ENCODE data around the gene ABTB1.

The ABTB1 gene

DNA sequence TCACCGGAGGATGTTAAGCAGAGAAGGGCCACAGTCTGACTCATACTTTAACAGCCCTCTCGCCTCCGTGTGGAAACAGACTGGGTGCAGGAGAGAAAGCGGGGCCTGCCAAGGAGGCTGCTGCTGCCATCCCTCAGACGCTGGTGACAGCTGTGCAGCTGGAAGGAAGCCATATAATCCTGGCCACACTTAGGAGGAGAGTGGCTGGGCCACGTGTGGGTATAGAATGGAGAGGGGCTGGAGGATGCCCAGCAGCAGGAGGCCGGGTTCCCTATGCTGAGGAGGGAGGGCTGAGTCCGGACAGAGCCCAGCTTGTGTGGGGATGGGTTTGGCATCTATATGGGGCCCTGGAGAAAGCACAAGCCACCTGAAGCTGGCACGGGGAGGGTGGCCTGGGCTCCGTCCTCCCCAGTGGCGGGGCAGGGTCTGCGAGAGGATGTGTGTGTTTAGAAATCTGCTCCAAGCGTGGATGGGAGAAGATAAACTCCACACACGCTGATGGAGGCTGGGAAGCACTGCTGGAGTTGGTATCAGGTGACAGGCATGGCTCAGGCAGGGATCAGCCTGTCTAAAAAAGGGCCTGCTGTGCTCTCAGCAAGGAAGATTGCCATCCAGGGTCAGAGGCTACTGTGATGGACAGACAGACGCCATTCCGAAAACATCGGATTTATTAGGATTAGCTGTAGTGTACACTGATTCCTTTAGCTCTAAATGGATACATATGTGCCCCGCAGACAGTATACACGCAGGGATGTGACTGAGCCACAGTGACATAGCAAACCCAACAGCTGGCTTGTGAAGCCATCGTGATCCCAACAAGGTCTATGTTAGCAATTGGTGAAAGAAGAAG is 15.9 kb downstream of the ABTB1 start:
- peak; percentile 95 to 98 for DNase-seq

DNA sequence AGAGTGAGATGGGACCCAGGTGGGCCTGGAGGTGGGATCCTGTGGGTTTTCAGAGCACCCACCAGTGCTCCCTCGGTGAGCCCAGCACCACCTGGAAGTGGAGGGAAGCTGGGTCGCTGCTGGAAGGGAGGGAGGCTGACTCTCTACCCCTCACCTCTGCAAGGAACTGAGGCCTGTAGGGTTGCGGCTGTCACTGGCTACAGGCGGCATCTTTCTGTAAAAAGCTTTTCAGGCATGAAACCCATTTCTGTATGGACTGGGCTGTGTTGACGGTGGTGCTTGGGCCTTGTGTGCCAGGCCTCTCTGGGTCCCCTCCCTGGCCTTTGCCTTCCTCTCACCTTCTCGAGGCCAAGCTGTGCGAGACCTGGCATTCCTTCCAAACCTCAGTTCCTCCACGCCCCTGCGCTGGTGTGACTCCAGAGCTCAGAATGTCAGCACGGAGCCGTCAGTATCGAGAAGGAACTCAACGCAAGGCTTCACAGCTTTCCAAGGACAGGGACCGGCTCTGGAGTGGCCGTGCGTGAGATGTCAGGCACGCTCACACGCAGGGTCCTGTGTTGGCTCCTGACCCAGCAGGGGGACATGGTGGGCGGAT is 16.6 kb downstream of the ABTB1 start:
- no peak for DNase-seq

DNA sequence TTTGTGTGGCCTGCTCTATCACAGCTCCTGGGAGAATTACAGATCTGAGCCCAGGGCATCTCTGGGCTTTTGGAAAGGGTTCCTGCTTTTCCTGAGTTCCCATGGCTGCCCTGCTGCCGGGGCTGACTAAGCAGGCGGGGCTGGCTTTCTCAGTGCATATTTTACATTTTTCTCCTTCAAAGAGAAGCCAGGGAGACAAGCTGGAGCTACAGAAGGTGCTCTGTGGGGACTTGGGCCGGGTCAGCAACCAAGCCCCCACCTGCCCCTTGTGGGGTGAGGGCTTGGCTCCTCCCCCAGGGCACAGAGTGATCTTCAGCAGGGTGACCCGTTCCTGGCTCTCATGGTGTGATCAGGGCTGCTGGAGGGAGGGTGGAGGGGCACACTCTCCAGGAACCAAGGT is 17.4 kb downstream of the ABTB1 start:
- no peak for DNase-seq

DNA sequence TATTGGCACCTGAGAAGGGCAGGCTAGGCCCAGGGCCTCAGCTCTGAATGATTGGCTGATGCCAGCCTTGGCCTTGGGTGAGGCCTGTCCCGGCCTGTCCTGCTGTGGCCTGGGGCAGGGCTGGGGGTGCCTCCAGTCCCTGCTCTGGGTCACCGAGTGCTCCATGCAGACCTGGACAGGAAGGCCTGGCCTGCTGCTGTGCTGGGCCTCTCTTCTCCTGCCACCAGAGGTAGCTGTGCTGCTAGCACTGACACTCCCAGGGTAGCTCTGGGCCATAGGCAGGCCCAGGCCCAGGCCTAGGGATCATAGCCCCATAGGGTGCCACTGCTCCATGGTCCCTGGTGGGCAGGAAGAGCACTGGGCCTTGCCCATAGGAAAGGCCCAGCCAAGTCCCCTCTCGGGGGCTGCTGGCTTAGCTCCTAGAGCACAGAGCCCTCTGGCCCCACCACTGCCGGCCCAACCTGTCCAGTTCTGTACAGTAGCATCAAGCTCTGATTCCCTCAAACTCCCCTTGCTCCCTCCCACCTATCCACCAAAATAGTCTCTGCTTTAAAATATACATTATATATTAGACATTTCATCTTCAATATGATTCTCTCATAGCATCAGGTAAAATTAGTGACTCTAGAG is 18.2 kb downstream of the ABTB1 start:
- peak; percentile 68 to 81 for DNase-seq

DNA sequence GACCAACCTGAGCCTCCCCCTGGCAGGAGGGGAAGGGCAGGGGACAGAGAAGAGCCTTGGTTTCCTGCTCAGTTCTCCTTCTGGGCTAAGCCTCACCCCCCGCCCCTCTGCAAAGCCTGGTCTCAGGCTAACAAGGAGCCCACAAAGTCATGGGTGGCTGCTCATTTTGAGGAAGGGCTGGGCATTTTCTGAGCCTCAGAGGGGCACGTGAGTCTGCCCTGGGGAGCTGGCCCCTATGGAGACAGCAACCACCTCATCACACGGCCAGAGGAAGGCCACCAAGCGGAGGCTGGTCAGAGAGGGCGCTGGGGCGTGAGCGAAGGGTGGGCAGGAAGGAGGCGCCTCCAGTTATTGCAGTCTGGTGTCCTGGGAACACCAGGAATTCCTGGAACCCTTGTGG is 18.7 kb downstream of the ABTB1 start:
- no peak for DNase-seq

DNA sequence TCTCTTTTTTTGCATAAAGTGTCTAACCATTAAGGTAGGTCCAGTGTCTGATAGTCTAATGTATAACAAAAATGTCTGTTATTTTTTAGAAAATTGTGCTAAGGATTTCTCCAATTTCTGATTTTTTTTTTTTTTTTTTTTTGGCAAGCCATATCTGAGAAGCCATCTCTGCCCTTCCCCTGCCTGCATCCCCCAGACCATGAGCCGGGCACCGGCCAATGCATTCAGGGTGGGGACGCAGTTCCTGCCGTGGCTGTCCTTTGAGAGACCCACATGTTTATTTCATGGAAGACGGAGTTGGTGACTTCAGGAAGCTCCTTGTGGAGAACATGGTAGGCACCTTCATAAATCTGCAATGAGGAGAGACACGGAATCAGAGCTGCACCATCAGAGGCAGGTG is 19.2 kb downstream of the ABTB1 start:
- DNase-seq = no peak

DNA sequence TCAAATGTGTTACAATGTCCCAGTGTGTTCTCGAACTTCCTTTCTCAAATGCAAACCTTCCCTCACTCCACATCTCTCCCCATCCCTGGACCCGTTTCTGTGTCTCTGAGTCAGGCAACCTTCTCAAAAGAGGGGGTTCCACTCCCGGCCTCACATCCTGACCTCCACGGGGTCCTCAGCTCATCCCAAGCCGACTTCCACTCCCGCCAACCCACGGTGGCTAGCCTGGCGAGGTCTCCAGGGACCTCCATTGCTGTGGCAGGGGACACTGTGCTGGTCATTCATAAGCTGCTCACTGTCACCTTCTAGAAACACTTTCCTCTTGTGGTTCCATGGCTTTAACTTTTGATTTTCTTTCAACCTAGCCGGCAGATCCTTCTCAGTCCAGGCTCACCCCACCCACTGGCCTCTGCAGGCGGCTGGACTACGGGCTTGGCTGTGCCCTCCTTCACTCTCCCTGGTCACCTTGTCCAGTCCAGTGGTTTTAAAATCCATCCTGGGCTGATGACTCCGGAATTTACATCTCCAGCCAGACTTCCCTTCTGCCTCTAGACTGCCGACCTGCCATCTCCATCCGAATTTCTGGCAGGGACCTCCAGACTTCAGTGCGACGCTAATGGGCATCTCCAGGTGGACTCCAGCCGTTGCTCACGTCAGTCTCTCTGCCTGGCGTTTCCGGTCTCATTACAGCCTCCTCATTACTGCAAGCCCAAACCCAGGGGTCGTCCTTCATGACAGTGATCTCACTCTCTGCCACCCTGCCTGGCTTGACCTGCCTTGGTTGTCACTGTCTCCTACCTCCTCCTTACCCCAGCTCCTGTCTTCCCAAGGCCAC is 20.0 kb downstream of the ABTB1 start:
- no peak for DNase-seq

DNA sequence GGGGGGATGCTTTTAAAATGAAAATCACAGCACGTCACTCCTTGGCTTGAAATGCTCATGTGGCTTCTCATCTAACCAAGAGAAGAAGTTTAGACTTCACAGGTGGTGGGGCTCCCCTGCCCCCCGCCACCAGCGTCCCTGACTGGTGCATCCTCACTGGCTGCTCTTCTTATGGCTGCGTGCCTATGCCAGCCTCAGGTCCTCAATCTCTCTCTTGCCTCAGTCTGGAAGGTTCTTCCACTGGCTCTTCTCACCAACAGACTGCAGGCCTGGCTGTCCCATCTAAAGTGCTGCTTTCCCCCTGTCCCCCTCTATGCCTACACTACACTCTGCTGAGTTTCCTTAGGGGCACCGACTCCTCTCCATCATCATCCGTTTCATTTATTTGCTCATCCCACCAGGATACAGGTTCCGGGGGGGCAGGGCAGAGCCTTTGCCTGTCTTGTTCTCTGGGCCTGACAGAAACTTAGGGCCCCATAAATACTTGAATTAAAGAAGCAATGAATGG is 20.6 kb downstream of the ABTB1 start:
- DNase-seq = no peak

DNA sequence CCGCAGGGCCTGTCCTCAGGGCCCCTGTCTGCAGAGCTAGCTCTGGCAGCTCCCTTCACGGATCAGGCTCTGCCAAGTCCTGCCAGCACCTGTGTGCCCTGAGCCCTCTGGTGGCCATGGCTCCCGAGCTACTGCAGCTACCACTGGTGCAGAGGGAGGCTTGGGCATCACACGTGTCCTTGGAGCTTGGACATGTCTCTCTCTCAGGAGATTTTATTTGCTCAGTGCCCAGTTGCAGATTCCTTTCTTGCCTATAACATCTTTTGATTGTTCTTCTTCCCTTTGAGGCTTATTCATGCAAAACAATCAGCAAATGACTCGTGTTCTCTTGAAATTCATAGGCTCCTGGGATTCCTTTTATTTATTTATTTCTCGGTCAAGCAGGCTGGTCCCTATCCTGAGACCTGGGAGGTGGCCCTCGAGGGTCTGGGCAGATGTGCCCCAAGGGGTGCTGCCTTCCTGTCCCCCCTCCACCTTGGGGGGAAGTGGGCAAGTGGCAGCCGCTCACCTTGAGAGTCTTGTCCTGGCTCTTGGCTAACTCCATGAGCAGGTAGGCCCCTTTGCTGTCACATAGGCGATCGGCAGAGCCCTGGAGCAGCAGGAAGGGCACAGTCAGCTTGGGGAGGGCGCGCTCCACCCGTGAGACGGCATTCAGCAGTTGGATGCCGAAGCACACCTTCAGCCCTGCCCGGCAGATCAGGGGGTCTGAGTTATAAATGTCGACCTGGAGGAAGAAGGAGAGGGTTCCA is 21.9 kb downstream of the ABTB1 start:
- peak; percentile 47 to 85 for DNase-seq

DNA sequence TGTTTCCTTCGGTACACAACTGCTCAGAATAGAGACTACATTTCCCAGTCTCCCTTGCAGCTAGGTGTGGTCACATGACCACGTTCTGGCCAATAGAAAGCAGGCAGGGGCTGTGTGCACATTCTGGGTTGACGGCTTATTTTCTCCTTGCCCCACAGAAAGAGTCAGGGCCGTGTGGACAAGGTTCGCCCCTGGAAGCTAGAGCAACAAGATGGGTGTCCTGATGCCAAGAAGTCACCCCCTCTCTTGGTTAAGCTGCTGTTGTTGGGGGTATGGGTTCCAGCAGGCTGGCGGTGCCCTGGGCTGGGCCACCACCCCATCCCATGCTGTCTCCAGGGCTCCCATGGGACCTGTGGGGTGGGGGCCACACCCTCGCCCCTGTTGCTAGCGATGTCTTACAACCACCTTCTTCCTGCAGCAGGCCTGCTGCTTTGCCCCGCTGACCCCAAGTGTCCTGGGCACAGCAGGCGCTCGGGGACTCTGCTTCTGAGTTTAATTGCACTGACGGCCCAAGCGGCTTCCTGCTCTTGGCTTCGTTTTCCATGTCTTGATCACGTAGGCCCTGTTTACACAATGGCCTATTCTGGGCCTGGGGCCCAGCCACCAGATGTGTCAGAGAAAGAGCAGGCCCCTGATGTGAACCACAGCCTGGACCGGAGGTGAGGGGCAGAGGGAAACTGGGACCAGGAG is 24.9 kb downstream of the ABTB1 start:
- DNase-seq = peak; percentile 88 to 92

DNA sequence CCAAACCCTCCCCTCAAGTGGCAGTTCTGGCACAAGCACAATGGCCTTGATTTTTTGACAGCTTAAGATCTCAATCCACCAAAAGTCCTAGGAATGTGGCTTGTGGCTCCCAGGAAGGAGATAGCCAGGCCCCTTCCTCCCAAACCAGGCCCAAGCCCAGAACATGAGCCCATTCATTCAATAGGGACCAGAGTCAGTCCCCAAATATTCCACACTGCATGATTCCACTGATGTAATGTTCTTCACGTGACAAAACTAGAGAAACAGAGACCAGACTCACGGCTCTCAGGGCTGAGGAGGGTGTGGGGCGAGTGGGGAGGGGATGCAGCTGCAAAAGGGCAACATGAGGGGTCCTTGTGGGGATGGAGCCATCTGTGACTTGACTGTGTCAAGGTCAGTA is 25.5 kb downstream of the ABTB1 start:
- DNase-seq = peak in 1 of 2 experiments; percentile 48

DNA sequence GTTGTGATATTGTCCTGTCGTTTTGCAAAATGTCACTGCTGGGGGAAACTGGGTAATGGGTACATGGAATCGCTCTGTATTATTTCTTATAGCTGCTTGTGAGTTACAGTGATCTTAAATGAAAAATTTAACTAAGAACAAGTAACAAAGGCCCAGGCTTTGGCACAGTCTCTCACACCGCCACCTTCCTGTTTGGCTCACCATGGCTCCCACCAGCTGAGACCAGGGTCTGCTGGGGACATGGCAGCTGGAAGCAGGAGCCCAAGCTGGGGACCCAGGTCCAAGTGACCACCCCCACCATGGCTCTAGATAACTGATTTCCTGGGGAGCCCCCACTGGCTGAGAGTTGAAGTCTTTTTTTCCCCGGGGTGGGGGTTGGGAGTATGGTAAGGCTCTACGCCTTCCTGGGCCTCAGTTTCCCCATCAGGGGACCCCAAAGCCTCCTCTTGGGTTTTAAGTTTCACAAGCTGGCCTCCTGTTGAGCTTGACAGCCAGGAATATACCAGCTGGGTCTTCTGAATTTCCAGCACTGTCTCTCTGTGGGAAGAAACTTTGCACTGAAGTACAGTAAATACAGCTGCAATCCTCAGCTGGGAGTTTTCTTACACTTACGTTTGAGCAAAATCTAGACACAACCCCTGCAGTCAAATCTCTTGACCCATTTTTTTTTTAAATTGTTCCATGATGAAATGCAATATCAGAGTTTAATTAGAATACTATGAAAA is 26.1 kb downstream of the ABTB1 start:
- DNase-seq = no peak

DNA sequence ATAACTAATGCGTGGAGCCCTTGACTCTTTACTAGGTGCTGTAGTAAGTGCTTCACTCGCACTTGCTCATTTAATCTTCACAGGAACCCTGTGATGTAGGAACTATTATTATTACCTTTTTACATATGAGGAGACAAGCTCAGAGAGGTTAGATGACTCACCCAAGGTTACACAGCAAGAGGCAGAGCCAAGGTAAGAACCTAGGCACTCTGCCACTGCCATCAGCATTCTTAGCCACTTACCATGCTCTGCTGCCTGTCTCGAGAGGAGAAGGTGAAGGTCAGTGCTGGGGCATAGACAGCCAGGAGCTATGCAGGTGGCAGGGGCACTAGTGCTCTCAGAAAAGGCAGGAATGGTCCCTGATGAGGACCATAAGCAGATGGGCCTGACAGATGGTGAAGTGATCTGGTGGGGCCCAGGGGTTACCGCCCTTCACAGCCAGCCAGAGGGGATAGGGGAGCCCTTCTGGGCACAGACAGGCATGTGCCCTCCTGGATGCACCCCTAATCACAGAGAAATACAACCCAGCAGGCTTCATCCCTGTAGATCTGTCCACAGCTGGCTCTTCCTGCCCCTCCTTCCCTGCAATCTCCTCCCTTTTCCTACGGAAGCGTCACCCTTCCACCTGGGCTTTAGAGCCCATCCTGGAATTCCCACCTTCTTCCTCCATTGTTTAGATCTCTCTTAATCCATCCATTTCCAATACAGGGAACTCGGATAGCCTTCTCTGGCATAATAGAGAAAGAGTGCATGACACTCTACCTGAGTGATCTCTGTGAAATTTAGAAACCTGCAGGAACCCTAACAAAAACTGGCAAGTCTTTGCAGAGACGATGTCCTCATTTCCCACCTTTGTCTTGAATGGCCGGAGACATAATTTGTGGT is 26.9 kb downstream of the ABTB1 start:
- peak; percentile 100 for DNase-seq

DNA sequence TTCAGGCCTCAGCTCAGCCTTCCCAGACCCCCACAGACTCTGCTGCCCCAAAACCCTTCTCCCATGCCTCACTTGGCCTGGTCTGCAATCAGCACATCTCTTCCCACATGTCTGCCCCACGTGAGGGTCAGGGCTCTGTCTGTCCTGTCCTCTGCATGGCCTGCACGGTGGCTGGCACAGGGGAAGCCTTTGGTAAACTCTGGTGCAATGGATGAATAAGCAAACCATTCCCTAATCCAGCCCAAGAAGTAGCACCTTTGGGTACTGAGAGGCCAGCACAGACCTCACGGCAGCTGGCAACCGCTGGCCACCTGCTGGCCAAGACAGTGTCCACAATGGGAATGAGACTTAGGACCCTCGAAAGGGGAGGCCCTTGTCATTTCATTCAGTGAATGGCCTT is 27.7 kb downstream of the ABTB1 start:
- peak in 1 of 2 experiments; percentile 52 for DNase-seq

DNA sequence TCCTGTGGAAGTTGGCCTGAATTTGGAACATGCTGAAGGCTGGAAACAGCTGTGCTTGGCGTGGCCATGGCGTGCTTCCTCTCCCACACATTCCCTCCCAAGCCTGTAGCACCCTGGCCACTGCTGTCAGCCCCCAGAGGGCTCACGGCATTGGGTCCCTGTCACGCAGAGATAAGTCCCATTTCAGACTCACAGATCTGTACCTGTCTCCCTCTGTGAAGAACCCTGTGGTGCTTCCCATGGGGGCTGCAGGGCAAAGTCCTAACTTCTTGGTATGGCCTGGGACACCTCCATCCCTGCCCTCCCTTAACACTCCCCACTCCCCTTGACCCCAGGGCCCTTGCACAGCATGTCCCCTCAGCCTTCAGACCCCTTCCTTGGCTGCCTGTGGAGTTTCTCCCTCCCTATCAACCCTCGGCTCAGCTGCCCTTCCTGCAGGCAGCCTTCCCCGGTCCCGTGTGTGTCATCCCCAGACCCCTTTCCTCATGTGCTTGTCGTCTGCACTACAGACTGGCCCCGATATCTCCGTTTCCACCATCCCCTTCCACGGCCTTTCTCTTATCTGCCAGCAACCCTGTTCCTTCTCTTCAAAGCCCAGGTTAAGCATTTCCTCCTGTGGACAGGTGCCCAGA is 28.6 kb downstream of the ABTB1 start:
- DNase-seq = no peak

DNA sequence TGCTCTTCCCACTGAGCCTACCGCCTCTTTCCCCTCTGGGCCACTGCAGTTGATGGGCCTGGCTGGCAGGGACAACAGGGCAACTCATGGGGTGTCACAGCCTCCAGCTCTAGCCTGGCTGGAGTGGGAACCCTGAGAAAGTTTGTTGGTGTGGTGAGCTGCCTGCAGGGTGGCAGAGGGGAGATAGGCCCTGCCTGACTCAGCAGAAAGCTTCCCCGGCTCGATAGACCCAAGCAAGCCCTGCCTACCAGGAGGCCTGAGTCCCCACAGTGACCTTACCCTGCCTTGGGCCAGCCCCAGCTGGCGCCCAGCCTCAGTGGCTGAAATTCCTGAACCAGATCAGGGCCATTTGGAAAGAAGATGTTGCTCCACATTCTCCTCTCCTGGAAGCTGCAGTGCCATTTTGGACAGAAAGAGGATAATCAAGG is 29.4 kb downstream of the ABTB1 start:
- DNase-seq = no peak

DNA sequence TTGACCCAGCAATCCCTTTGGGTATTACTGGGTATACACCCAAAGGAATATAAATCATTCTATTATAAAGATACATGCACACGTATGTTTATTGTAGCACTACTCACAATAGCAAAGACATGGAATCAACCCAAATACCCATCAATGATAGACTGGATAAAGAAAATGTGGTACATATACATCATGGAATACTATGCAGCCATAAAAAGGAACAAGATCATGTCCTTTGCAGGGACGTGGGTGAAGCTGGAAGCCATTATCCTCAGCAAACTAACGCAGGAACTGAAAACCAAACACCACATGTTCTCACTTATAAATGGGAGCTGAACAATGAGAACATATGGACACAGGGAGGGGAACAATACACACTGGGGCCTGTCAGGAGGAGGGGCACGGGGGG is 32.1 kb downstream of the ABTB1 start:
- peak; percentile 70 to 84 for DNase-seq

DNA sequence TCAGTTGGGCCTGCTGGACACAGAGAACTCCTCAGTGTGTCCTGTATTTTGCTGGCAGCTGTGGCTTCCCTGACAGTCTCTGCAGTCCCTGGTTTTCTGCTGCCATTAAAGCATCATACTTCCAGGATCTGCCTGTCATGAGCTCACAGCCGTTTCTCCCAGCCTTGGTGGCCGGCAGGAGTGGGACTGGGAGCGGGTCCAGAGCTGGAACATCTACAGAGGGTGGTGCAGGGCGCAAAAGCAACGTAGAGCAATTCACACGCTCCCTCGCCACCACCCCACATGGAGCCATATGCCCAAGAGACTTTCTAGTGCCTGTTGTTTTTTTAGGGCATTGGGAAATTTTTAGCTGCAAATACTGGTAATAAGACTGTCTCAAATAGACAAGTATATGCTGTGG is 33.6 kb downstream of the ABTB1 start:
- DNase-seq = no peak

DNA sequence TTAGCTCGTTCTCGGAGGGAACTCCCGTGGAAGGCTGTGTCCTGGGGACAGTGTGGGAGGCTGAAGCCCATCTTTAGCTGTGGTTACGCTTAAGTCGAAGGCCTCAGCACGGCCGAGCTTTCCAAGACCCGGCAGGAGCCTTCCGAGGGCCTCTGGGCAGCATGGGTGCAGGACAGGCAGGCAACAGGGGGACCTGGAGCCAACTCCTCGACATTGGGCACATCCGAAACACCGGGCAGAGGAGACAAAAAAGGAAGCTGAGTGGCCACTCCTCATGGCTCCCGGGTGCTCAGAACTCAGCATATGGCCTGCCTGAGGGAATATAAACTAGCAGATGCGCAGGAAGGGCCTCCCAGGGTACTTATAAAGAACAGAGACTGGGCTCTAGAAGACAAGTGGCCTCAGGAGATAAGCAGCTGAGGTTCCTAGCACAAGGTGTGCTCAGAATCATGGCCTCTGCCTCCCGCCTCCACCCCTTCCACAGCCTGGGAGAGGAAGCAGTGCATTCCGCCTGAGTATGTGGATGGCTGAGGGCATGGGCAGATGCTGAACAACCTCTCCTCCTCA is 34.1 kb downstream of the ABTB1 start:
- DNase-seq = peak; percentile 94 to 98
